GM19463 (cell line): Measurements from ENCODE around the gene SCTR.
"Not testable (repeated sequence)": the region's sequence is repeated elsewhere in the genome, so short reads cannot be mapped to it uniquely, and the experiment has no call there.

Source experiments
- ATAC-seq: cut with Tn5 transposase; IDR thresholded peaks from one replicate; pipeline ENCODE4 v1.9.1; 2021; ENCODE audit warnings: mild to moderate bottlenecking, moderate library complexity; ENCODE audit not compliant: unreplicated experiment

The SCTR gene

DNA sequence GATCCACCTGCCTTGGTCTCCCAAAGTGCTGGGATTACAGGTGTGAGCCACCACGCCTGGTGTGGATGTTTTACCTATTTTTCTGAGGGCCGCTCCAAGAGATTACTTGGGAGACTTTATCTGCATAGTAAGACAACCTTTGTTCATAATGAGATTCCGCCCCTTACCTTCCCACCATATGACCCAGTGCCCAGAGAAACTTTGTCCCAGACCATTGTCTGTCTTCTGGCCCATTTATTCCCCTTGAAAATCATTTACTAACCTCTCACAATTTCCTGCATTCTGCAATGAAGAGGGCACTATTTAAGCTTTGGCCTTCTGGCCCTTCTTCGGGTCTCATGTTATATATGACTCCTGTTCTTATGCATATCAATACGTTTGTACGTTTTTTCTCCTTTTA, 106.4 kb downstream of the SCTR start:
- no peak for ATAC-seq

DNA sequence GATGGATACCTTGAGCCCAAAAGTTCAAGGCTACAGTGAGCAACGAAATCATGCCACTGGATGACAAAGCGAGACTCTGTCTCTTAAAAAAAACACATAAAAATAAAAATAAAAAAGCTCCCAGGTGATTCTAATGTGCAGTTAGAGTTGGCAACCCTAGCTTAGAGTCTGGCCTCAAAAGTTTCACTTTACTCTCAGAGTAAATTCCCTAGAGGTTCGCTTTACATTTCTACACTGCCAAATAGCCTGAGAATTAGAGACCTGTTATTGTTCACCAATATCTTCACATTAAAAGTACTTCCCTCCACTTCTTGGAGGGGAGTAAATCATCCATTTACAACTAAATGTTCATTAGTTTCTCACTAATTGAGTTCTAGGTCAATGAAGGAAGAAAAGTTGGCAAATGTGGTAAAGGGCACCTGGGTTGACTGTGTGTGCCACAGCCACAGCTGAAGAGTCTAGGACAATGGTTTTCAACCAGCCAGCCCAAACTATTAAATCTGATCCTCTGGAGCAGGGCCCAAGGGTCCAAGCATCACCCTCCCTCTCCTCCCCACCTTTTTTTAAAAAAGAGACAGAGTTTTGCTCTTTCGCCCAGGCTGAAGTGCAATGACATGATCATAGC, 107.9 kb downstream of the SCTR start:
- peak; percentile 51 for ATAC-seq

DNA sequence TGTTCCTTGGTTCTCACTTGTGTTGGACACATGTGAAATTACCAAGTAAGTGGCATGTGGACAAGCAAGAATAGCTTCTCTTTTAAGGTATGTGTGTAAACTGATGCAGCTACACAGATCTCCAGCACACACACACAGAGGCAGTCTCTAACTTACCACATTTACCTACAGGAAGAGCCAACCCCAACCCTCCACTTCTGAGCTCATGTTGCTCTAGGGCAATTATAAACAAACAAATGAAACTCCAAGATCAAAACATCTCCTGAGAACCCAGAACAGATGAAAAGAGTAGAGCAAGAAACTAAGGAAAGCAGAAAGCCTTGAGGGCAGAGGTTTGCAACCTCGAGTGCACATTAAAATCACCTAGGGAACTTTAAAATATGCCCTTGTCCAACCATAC, 108.7 kb downstream of the SCTR start:
- ATAC-seq = no peak

GRCh38 chr2:119414894-119415293, 109.4 kb downstream of the SCTR start:
- ATAC-seq = no peak

DNA sequence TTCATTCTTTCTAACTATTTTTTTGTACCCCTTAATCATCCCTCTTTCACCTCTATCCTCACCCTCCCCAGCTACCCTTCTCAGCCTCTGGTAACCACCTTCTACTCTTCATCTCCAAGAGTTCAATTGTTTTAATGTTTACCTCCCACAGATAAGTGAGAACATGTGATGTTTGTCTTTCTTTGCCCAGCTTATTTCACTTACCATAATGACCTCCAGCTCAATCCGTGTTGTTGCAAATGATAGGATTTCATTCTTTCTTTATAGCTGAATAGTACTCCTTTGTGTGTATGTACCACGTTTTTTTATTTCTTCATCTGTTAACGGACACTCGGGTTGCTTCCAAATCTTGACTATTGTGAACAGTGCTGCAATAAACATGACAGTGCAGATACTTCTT, 114.8 kb downstream of the SCTR start:
- ATAC-seq = no peak

- no peak for ATAC-seq
Measured at GRCh38 chr2:119408221-119408619, 116.1 kb downstream of the SCTR start.

DNA sequence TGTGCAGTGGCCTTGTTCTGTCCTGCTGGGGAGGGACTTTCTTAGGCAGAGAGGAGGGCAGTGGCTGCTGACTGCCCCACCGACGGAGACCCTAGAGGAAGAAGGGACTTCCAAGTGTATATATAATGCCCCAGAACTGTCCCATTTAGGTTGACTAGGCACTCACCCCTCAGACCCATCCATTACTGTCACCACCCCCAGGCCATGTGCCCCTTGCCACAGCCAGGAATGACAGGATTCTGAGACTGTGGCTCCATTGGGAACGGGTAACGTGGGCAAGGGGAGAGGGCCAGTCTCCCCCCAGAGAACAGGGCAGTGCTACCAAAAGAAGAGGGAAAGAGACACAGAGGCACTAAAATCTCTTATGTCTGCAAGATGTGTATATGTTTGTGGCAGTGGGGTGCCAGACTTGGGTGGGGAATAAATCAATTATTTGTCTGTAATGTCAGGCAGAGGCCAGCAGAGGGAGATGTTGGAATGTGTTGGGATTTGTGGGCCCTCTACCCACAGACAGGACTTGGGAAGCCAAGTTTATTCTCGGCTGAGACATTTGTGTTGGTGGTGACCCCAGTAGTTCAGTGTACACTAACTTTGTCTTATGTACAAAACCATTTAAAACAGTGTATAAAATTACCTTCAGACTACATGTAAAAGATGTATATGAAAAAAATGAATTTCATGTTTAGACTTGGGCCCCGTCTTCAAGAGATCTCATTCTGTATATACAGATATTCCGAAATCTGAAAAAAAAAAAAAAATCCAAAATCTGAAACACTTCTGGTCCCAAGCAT, 116.7 kb downstream of the SCTR start:
- ATAC-seq = no peak

DNA sequence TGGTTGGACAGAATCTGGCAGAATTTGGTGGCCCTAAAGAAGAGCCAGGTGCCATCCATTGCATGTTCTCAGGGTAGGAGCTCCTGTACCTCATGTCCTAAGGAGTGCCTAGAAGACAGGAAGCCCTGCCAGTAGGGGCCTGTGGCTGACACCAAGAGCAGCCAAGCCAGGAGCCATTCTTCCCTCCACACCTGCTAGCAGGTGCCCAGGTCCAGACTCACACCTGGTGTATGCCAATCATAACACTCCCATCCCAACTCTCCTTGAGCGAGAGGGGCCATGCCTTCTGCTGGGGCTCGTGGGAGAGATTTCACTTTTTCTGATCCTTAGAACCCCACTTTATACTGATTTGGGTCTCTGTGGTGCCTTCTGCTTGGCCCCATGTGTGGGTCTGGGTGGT, 119.1 kb downstream of the SCTR start:
- ATAC-seq = no peak

DNA sequence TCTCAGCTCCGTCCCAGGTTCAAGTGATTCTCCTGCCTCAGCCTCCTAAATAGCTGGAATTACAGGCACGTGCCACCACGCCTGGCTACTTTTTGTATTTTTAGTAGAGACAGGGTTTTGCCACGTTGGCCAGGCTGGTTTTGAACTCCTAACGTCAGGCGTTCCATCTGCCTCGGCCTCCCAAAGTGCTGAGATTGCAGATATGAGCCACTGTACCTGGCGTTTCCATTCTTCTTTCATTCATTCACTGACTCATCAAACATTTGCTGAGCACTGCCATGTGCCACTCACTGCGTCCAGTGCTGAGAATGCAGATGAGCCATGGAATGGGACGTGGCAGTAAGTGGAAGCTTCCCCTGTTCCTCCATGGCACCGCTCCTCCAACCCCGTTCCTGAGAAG, 120.7 kb downstream of the SCTR start:
- not testable (repeated sequence) for ATAC-seq

GRCh38 chr2:119402645-119403560, 121.4 kb downstream of the SCTR start:
- ATAC-seq = no peak

DNA sequence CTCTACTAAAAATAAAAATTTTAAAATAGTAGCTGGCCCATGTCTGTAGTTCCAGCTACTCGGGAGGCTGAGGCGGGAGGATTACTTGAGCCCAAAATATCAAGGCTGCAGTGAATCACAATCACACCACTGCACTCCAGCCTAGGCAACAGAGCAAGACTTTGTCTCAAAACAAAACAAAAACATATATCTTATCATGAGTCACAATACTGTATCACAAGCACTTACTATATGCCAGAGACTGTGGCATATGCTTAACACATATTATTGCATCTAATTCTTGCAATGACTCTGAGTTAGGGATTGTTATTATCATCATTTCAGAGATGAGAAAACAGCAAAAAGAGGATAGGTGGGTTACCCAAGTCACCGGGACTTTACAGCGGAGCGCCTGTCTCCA, 122.2 kb downstream of the SCTR start:
- no peak for ATAC-seq

DNA sequence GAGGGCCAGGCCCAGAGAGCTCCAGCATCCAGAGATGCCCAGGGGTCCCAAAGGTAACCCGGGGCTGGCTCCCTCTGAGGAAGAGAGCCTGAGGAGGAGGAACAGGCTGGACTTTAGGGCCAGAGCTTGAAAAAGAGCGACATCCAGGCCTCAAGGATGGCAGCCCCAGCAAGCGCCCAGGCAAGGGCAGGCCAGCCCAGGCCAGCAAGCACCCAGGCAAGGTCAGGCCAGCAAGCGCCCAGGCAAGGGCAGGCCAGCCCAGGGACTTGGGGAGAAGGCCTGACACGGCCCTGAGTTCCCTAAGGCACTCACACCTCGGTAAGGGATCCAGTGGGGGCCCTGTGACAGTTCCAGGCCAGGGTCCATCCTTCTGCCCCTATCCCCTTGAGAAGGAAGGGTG, 127.1 kb downstream of the SCTR start:
- ATAC-seq = no peak

DNA sequence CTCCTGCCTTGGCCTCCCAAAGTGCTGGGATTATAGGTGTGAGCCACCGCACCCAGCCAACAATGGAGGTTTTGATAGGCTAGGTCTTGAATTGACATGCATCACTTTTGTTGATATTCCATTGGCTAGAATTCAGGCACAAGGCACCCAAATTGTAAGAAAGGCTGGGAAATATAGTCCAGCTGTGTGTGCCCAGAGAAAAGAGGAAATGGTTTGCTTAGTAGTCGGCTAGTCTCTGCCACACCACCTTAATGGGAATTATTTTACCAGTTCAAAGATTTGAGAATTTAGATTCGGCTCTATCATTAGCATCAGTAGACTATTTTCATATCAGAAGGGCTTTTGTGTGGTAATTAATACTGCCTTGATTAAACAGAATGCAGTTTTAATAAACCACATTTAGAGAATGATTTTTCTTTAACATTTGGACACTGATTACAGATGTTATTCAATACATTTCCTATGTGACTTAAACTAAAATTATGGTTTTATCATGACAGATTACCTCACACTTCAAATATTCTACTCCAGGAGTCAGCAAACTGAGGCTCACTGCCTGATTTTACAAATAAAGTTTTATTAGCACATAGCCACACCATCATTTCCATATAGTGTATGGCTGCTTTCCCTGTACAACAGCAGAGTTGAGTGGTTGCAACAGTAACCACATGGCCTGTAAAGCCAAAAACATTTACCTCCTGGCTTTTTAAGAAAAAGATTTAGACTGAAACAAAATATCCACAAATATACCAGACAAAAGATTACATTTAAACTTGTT, 130.1 kb downstream of the SCTR start:
- ATAC-seq = no peak
